Neural crest cell (in vitro differentiated cells): ENCODE measurements around the gene WSCD1. TPM values are rescaled to one million over a fixed set of nuclear protein-coding genes. Genes with fewer than 3 reads are reported as not detected.

ENCODE experiments used
- DNase-seq: peaks from one replicate; pipeline ENCODE4 v3.0.0; 2021; ENCODE audit warnings: low read depth, mixed read lengths, low spot score
- H3K27ac Mint-ChIP-seq: one replicate; pipeline ENCODE4 v1.8.0; 2021; ENCODE audit warnings: mild to moderate bottlenecking, mixed read lengths; ENCODE audit not compliant: unreplicated experiment
- H3K27me3 Mint-ChIP-seq: 2 replicates; pipeline ENCODE4 v1.8.0; 2021; ENCODE audit warnings: low read depth, mild to moderate bottlenecking, mixed read lengths
- H3K36me3 Mint-ChIP-seq: 2 replicates; pipeline ENCODE4 v1.8.0; 2021; ENCODE audit warnings: low read depth, mild to moderate bottlenecking, mixed read lengths
- H3K4me1 Mint-ChIP-seq: 2 replicates; pipeline ENCODE4 v1.8.0; 2021; ENCODE audit warnings: mixed read lengths
- H3K4me3 Mint-ChIP-seq: one replicate; pipeline ENCODE4 v1.8.0; 2021; ENCODE audit warnings: mild to moderate bottlenecking, mixed read lengths
- H3K9me3 Mint-ChIP-seq: 2 replicates; pipeline ENCODE4 v1.8.0; 2021; ENCODE audit warnings: mixed read lengths
- CTCF ChIP-seq: fragments of 200-600 bp; sonication (generic); conservative IDR thresholded peaks from 2 replicates; pipeline ENCODE4 v1.5.0; 2021; ENCODE audit warnings: antibody characterized with exemption, mild to moderate bottlenecking
- total RNA-seq: library from RNA; stranded (reverse); gene quantifications from 2 replicates; pipeline ENCODE4 v1.2.1, GENCODE V29; 2021

The WSCD1 gene
- total RNA-seq, 1 donor from 2014 or later, result 93.3 TPM

- Mint-ChIP-seq H3K36me3 (no peaks in the 10 kb centered on the region), H3K27ac (no peak overlapping the region), H3K4me1 (no peaks in the 10 kb centered on the region), H3K4me3 (no peak overlapping the region), H3K27me3 (peaks cover 2% of the 10 kb centered on the region), H3K9me3 (no peaks in the 10 kb centered on the region)
- DNase-seq, result no peak
- TF ChIP-seq CTCF, result no peak
These were observed 26.8 kb upstream of the WSCD1 start for GRCh38 chr17:6043405-6043804.

- H3K9me3 Mint-ChIP-seq, result no peaks in the 10 kb centered on the region
- H3K4me3 Mint-ChIP-seq, result no peak overlapping the region
- H3K27ac Mint-ChIP-seq, result no peak overlapping the region
- no peak for DNase-seq
- H3K36me3 Mint-ChIP-seq, result no peaks in the 10 kb centered on the region
- no peak for TF ChIP-seq CTCF
- H3K4me1 Mint-ChIP-seq, result no peaks in the 10 kb centered on the region
- peaks cover 2% of the 10 kb centered on the region for H3K27me3 Mint-ChIP-seq
These were observed 25.9 kb upstream of the WSCD1 start for GRCh38 chr17:6044261-6044660.

- Mint-ChIP-seq H3K27me3 (peaks cover 2% of the 10 kb centered on the region), H3K36me3 (no peaks in the 10 kb centered on the region), H3K4me1 (no peaks in the 10 kb centered on the region), H3K4me3 (no peak overlapping the region), H3K9me3 (no peaks in the 10 kb centered on the region), H3K27ac (no peak overlapping the region)
- no peak for DNase-seq
- no peak for TF ChIP-seq CTCF
These were observed 24.4 kb upstream of the WSCD1 start for GRCh38 chr17:6045621-6046357.

GRCh38 chr17:6046431-6046830 lies 23.7 kb upstream of the WSCD1 start:
- Mint-ChIP-seq H3K4me3 (no peak overlapping the region), H3K36me3 (no peaks in the 10 kb centered on the region), H3K27me3 (peaks cover 2% of the 10 kb centered on the region), H3K4me1 (no peaks in the 10 kb centered on the region), H3K9me3 (no peaks in the 10 kb centered on the region), H3K27ac (no peak overlapping the region)
- DNase-seq, result no peak
- no peak for TF ChIP-seq CTCF

- H3K27ac Mint-ChIP-seq, result no peak overlapping the region
These were observed 23.2 kb upstream of the WSCD1 start for GRCh38 chr17:6046931-6047330.

More at GRCh38 chr17:6046931-6047330, 23.2 kb upstream of the WSCD1 start:
- no peak for TF ChIP-seq CTCF
- H3K27me3 Mint-ChIP-seq, result peaks cover 2% of the 10 kb centered on the region
- no peaks in the 10 kb centered on the region for H3K36me3 Mint-ChIP-seq
- DNase-seq, result no peak
- no peaks in the 10 kb centered on the region for H3K9me3 Mint-ChIP-seq
- no peak overlapping the region for H3K4me3 Mint-ChIP-seq
- no peaks in the 10 kb centered on the region for H3K4me1 Mint-ChIP-seq
